Peyer's patch (tissue), 4 donors: Measurements from ENCODE around the gene CHST15. TPM values are rescaled to one million over a fixed set of nuclear protein-coding genes. Genes with fewer than 3 reads are reported as not detected.

ENCODE experiments used
- DNase-seq, 3 donors: peaks; one replicate each; pipeline ENCODE4 v3.0.0-alpha.2; 2017 to 2019
- H3K27ac ChIP-seq, 4 donors: fragments of 200-600 bp; sonication (generic); one replicate each; pipeline ENCODE4 v1.5.1; 2016 to 2019
- H3K27me3 ChIP-seq, 2 donors: fragments of 200-600 bp; sonication (generic); one replicate each; pipeline ENCODE4 v1.5.1; 2019
- H3K36me3 ChIP-seq, 3 donors: fragments of 200-600 bp; sonication (generic); one replicate each; pipeline ENCODE4 v1.5.1; 2016 to 2019
- H3K4me1 ChIP-seq, 4 donors: fragments of 200-600 bp; sonication (generic); one replicate each; pipeline ENCODE4 v1.5.1; 2016 to 2019
- H3K4me3 ChIP-seq, 4 donors: fragments of 200-600 bp; sonication (generic); 1 replicate in 3 of 4; 2 replicates in 1 of 4; pipeline ENCODE4 v1.5.1; 2016 to 2019; ENCODE audit warnings: mild to moderate bottlenecking in 1 of 4
- H3K9me3 ChIP-seq, 4 donors: fragments of 200-600 bp; sonication (generic); one replicate each; pipeline ENCODE4 v1.5.1; 2016 to 2019; ENCODE audit warnings: mild to moderate bottlenecking in 1 of 4
- POLR2A ChIP-seq, 2 donors: fragments of 450-650 bp; IDR thresholded peaks; one replicate each; pipeline ENCODE4 v1.5.1; 2017; ENCODE audit warnings: antibody characterized with exemption in 2 of 2, mild to moderate bottlenecking in 2 of 2, moderate library complexity in 2 of 2
- total RNA-seq, 4 donors: library from RNA; depleted of rRNA; stranded (reverse); fragments of >200 nt; gene quantifications; one replicate each; pipeline ENCODE4 v1.1.0, GENCODE V29; 2016
- TF ChIP-seq, protein P1 (sequence below), 6 experiments: fragments of 450-650 bp in 4 of 6; fragments of 200-600 bp in 2 of 6; sonication (generic) in 1 of 6; IDR thresholded peaks; one replicate each; pipeline ENCODE4 v1.5.1; 2017 to 2019; ENCODE audit warnings: antibody characterized with exemption in 6 of 6, mild to moderate bottlenecking in 3 of 6, moderate library complexity in 1 of 6

CHST15 gene
- total RNA-seq, 4 donors from 2014 or later = 3.9 to 55.3 (median 10.9) TPM

DNA sequence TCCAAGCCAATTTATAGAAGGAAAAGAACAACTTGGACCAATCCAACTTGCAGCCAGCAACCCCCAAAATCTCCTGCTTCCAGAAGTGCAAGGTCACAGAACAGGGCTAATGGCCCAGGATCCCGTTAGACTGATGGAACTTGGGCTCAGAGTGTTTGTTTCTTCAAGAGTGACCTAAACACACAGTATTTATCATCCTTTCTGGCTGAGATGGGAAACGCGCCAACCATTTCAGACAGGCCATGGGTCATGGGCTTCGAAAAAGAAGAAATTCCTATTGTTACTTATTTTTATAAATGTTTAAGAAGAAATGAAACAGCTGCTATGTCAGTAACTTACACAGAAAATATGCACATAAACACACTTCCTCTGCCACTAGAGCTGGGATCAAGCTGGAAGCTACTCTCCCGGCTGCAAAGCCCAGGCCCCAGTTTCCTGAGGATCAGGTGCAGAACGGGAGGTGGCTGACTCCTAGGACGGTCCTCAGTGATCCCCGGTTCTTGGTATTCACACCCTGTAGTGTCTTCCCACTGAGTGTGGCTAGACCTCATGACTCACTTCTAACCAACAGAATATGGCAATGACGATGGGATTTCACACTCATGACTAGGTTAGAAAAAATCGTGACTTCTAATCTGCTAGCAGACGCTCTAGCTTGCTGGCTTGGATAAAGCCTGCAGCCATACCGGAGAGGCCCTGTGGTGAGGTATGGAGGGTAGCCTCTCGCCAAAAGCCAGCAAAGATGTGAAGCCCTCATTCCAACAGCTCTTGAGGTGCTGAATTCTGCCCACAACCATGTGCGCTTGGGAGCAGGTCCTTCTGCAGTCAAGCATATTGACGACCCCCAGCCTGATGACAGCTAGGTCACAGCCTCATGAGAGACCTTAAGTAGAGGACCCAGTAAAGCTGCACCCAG is 60.2 kb downstream of the CHST15 start:
- Histone ChIP-seq H3K27ac (peak overlapping the region in 3 of 4 donors; percentile 36 to 88 (median 44)), H3K4me1 (peaks cover 0 to 20% (median 13%) of the 10 kb centered on the region in 4 donors), H3K27me3 (no peaks in the 10 kb centered on the region), H3K4me3 (no peak overlapping the region), H3K9me3 (no peaks in the 10 kb centered on the region), H3K36me3 (peaks cover 0 to 6% (median 0%) of the 10 kb centered on the region in 3 donors)
- DNase-seq = no peak
- no peak for TF ChIP-seq POLR2A (IDR thresholded peaks at IDR 0.05)
- TF ChIP-seq, protein P1, sequence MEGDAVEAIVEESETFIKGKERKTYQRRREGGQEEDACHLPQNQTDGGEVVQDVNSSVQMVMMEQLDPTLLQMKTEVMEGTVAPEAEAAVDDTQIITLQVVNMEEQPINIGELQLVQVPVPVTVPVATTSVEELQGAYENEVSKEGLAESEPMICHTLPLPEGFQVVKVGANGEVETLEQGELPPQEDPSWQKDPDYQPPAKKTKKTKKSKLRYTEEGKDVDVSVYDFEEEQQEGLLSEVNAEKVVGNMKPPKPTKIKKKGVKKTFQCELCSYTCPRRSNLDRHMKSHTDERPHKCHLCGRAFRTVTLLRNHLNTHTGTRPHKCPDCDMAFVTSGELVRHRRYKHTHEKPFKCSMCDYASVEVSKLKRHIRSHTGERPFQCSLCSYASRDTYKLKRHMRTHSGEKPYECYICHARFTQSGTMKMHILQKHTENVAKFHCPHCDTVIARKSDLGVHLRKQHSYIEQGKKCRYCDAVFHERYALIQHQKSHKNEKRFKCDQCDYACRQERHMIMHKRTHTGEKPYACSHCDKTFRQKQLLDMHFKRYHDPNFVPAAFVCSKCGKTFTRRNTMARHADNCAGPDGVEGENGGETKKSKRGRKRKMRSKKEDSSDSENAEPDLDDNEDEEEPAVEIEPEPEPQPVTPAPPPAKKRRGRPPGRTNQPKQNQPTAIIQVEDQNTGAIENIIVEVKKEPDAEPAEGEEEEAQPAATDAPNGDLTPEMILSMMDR (IDR thresholded peaks at IDR 0.05) = no peak

DNA sequence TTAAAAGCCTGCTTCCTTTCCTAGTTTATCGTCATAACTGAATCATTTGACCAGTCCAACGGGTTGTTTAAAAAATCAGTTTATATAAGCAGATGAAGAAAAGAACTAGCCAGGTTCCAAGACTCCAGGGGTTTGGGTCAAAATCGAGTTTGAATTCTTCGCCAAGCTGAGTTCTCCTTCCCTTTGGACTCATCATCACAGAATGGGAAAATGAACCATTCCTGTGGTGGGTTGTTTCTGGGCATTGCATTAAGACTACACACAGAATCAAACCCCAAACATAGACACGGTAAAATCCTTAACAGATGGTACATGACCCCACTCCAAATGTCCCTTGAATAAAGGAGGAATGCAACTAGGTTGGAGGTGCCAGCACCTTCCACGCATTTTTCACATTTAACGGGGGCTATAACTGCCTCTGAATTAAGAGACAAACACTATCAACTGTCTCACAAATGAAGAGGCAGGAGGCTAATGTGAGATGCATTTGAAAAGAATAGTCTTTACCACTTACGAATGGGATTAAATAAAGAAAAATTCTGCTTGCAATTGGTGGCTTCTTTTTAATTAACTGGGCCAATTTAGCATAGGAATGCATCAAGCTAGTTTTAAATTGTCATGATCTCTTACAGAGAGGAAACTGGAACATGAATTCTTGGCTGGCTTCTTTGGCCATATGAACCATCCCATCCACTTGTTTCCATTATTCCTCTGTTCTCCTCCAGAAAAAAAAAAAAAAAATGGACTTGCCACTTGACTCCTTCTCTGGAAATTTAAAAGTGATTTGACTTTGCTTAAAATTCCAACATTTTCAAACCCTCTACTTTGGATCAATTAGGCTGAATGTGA is 61.1 kb downstream of the CHST15 start:
- DNase-seq = no peak
- H3K27me3 ChIP-seq = no peaks in the 10 kb centered on the region
- no peaks in the 10 kb centered on the region for H3K9me3 ChIP-seq
- TF ChIP-seq POLR2A (IDR thresholded peaks at IDR 0.05) = no peak
- TF ChIP-seq, protein P1 (IDR thresholded peaks at IDR 0.05) = no peak
- peak overlapping the region in 1 of 4 donors; percentile 36 for H3K27ac ChIP-seq
- no peak overlapping the region for H3K4me3 ChIP-seq
- H3K4me1 ChIP-seq = peaks cover 0 to 20% (median 13%) of the 10 kb centered on the region in 4 donors
- peaks cover 0 to 6% (median 0%) of the 10 kb centered on the region in 3 donors for H3K36me3 ChIP-seq

DNA sequence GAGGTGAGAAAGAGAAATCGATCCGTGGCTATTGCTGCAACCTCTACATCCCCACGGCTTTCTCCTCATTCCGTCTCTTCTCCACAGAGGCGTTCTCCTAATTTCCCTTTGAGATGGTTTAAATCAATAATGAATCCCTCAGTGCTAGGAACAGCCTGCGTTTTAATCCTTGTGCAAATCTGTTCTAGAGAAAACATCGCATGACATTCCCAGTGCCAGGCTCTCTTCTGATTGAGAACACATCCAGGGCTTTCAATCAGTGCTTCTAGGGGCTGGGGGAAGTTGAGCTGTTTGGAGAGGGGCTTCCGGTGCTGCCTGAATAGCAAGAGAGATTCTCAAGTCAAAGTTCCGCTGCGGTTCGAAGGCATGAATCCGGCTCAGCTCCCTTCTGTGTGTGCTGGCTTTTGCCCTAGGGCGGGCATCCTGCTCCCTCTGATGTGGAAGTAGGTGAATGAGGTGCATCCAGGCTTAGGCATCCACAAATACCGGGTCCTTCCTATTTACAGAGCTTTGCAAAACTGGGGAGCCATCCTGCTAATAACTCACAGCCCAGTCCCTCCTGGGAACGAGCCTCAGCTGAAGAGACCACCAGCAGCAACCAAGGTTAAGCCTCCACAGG is 62.8 kb downstream of the CHST15 start:
- Histone ChIP-seq H3K9me3 (no peaks in the 10 kb centered on the region), H3K36me3 (no peaks in the 10 kb centered on the region), H3K4me3 (no peak overlapping the region), H3K4me1 (peaks cover 0 to 20% (median 8%) of the 10 kb centered on the region in 4 donors), H3K27me3 (no peaks in the 10 kb centered on the region), H3K27ac (no peak overlapping the region)
- DNase-seq = no peak
- TF ChIP-seq, protein P1 (IDR thresholded peaks at IDR 0.05) = no peak
- TF ChIP-seq POLR2A (IDR thresholded peaks at IDR 0.05) = no peak

DNA sequence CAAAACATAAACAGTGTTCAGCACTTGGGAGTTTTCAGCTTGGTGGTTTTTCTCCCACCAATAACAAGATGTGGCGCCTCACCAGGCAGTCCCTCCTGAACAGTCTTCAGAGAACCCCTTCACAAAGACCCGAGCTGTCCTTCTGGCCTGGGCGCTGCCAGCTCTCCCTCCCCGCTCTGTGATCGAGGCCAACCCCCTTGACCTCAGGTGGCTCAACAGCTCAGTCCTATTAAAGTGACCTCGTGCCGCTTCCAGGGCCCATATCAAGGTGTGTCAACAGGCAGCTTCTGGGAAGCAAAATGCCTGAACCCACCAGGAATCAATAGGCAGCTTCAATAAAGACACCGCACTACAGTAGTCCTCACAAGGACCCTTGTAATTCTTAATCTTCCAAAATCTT is 63.3 kb downstream of the CHST15 start:
- no peak for DNase-seq
- peaks cover 0 to 20% (median 3%) of the 10 kb centered on the region in 4 donors for H3K4me1 ChIP-seq
- H3K36me3 ChIP-seq = no peaks in the 10 kb centered on the region
- H3K9me3 ChIP-seq = no peaks in the 10 kb centered on the region
- H3K27me3 ChIP-seq = no peaks in the 10 kb centered on the region
- no peak overlapping the region for H3K27ac ChIP-seq
- no peak overlapping the region for H3K4me3 ChIP-seq
- TF ChIP-seq, protein P1 (IDR thresholded peaks at IDR 0.05) = no peak

DNA sequence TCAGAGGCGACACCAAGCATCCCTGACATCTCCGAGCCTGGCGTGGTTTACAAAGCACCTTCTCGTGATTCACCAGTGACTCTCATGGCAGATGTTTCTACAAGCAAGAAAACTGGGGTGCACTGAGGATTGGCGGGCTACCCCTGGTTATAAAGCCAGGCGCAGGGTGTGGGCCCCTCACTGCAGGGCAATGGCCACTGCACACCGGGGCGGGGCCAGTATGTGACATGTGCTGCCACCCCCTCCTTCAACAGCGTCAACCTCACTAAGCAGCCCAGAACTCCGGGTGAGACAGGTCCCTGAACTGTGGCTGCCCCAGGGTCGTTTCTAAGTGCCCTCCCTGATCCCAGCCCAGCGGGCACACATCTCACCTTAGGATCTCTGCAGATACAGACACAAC is 63.8 kb downstream of the CHST15 start:
- DNase-seq = no peak
- no peaks in the 10 kb centered on the region for H3K27me3 ChIP-seq
- peaks cover 0 to 18% (median 0%) of the 10 kb centered on the region in 4 donors for H3K4me1 ChIP-seq
- no peaks in the 10 kb centered on the region for H3K9me3 ChIP-seq
- no peak overlapping the region for H3K4me3 ChIP-seq
- no peak for TF ChIP-seq POLR2A (IDR thresholded peaks at IDR 0.05)
- TF ChIP-seq, protein P1 (IDR thresholded peaks at IDR 0.05) = no peak
- no peak overlapping the region for H3K27ac ChIP-seq
- no peaks in the 10 kb centered on the region for H3K36me3 ChIP-seq
